HG03460 (cell line): ENCODE results near the gene DPP3.
A peak's percentile ranks its signal among the peaks of the same experiment; 100 is the strongest.
"Not testable (repeated sequence)": the region's sequence is repeated elsewhere in the genome, so short reads cannot be mapped to it uniquely, and the experiment has no call there.

ENCODE experiments used
- ATAC-seq: cut with Tn5 transposase; IDR thresholded peaks from one replicate; pipeline ENCODE4 v1.9.1; 2021; ENCODE audit not compliant: unreplicated experiment

The DPP3 gene, protein sequence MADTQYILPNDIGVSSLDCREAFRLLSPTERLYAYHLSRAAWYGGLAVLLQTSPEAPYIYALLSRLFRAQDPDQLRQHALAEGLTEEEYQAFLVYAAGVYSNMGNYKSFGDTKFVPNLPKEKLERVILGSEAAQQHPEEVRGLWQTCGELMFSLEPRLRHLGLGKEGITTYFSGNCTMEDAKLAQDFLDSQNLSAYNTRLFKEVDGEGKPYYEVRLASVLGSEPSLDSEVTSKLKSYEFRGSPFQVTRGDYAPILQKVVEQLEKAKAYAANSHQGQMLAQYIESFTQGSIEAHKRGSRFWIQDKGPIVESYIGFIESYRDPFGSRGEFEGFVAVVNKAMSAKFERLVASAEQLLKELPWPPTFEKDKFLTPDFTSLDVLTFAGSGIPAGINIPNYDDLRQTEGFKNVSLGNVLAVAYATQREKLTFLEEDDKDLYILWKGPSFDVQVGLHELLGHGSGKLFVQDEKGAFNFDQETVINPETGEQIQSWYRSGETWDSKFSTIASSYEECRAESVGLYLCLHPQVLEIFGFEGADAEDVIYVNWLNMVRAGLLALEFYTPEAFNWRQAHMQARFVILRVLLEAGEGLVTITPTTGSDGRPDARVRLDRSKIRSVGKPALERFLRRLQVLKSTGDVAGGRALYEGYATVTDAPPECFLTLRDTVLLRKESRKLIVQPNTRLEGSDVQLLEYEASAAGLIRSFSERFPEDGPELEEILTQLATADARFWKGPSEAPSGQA

DNA sequence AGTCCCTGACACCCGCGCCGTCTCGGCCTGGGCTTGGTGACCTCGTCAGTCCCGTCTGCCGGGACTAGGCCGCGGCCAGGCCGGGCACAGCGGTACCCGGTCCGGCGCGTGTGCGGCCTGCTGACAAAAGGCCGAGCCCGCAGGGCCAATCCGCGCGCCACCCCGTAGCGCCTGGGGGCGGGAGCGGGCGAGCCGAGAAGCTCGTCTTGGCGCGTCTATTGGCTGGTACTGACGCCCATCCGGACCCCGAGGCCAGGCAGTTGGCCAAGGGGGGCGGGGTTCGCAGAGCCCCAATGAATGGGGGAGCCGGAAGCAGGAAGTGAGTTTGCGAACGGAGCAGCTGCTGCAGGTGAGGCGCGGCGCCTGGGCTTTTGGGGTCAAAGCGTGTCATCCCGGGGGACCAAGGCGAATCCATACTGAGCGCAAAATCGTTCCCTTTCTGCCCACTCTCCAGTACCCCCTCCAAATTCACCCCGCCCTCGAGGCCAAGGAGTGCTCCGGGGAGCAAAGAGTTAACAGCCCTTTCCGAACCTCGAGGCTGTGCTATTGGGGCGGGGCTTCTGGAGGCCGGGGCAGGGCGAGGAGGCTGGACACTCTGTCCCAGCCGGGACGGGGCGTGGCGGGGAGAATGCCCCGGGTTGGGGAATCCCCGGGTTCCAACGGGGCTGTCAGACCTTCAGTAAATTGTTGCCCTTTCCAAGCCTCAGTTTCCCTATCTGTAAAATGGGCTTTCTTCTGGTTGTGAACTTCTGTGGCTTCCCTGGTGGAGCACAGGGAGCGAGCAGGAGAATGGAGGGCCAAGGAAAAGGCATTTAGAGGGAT, at the start of gene DPP3:
Gene DPP3, plus strand, starts transcription at position 318 of the 822 bp plus-strand sequence. CDS start 1,767 bp downstream, outside the sequence.
- ATAC-seq = peak; percentile 82

DNA sequence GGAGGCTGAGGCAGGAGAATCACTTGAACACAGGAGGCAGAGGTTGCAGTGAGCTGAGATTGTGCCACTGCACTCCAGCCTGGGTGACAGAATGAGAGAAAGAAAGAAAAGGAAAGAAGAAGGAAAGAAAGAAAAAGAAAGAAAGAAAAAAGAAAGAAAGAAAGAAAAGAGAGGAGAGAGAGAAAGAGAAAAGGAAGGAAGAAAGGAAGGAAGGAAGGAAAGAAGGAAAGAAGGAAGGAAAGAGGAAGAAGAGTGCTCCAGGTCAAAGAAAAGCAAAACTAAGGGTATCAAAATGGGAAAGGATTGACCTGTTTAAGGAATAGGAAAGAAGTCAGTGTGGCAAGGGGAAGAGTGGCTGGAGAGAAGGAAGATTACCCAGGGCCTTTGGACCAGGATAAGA, 48.9 kb upstream of the DPP3 start:
- not testable (repeated sequence) for ATAC-seq

GRCh38 chr11:66431871-66432329, 48.3 kb upstream of the DPP3 start:
- not testable (repeated sequence) for ATAC-seq

- ATAC-seq = no peak
Measured at GRCh38 chr11:66432597-66432996, 47.6 kb upstream of the DPP3 start.

- no peak for ATAC-seq
Measured at GRCh38 chr11:66437979-66438503, 42.2 kb upstream of the DPP3 start.

DNA sequence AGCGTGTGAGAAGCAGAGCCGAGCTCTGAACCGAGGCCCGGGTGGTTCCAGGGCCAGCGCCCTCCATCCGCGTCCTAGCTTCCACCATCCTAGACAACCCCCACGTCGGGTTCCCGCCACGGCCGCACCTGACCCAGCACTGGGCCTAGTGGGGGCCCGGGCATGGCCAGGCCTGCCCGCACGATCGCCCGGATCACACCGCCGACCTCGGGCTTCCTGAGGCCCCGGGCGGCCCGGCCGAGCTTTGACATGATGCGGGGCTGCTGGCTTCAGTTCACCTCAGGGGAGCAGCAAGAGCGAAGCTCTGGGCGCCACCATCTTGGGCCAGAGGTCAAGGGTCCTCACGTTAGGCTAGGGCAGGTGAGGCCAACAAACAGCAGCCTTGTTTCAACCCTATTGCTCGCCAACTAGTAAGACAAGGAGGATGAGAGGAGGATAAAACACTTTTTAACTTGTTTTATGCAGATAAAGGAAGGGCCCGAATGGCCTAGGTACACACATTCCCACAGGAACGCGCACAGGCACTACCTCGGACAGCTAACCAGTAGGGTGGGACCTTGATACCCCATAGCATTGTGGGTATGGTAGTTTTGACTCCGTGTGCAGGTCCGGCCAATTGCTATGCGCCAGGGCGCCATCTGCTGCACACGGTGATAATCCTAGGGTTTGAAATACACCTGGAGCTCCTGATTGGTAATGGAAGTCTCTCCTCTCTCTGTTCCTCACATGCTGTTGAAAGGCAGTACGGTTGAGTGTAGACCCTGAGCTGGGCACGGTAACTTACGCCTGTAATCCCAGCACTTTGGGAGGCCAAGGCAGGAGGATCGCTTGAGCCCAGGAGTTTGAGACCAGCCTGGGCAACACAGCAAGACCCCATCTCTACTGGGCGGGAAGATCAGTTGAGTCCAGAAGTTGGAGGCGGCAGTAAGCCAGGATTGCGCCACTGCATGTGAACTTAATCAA, 41.4 kb upstream of the DPP3 start, which contains the start of gene MRPL11:
Gene MRPL11, minus strand, starts transcription at position 345 of the 963 bp plus-strand sequence. Its CDS starts 94 bp downstream, at position 251.
- ATAC-seq = peak; percentile 85

DNA sequence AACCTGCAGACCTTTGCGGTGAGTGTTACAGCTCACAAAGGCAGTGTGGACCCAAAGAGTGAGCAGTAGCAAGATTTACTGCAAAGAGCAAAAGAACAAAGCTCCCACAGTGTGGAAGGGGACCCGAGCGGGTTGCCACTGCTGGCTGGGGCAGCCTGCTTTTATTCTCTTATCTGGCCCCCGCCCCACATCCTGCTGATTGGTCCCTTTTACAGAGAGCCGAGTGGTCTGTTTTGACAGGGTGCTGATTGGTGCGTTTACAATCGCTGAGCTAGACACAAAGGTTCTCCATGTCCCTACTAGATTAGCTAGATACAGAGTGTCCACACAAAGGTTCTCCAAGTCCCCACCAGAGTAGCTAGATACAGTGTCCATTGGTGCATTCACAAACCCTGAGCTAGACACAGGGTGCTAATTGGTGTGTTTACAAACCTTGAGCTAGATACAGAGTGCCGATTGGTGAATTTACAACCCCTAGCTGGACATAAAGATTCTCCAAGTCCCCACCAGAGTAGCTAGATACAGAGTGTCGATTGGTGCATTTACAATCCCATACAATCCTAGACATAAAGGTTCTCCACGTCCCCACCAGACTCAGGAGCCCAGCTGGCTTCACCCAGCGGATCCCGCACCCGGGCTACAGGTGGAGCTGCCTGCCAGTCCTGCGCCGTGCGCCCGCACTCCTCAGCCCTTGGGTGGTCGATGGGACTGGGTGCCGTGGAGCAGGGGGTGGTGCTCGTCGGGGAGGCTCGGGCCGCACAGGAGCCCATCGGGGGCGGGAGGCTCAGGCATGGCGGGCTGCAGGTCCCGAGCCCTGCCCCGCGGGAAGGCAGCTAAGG, 39.9 kb upstream of the DPP3 start:
- not testable (repeated sequence) for ATAC-seq

- not testable (repeated sequence) for ATAC-seq
Measured at GRCh38 chr11:66440940-66441282, 39.3 kb upstream of the DPP3 start.

GRCh38 chr11:66443602-66444001, 36.6 kb upstream of the DPP3 start:
- ATAC-seq = no peak

DNA sequence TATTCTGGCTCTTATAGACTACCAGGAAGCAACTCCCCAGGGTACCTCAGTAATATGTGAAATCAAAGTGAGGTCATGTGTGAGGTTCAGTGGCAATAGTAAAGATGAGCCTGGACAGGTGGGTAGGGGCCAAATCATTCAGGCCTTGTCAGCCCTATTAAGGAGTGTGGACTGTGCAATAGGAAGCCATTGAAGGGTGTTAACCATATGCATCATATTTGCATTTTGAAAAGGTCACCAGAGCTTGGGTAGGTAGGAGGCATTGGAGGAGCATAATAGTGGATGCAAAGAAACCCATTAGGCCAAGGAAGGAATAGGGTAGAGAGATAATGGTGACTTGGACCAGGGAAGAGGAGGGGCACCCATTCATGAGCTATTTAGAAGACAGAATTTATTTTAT, 33.2 kb upstream of the DPP3 start:
- no peak for ATAC-seq

GRCh38 chr11:66448523-66448922, 31.7 kb upstream of the DPP3 start:
- ATAC-seq = no peak

DNA sequence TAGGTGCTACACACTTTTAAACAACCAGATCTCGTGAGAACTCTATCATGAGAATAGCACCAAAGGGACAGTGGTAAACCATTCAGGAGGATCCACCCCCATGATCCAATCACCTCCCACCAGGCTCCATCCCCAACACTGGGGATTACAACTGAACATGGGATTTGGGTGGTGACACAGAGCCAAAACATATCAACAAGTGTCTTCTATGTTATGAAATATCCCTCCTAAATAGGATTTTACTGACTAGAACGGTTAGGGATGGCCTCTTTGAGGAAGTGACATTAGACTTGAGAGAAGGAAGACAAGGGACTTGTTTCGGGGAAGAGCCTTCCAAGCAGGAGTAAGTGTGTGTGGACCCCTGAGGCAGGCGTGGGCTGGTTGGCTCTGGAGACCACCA, 29.7 kb upstream of the DPP3 start:
- ATAC-seq = no peak

DNA sequence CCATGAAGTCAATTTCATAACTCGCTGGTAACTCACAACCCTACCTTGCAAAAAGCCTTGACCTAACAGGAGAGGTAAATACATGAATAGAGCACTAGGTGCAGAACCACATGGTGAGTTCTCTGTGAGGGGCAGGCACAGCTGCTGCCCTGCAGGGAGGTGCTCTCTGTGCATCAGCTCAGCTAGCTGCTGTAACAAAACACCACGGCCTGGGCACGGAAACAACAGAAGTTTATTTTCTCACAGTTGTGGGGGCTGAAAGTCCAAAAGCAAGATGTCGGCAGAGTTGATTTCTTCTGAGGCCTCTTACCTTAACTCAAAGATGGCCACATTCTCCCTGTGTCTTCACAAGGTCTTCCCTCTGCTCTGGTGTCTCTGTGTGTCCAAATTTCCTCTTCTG, 28.6 kb upstream of the DPP3 start:
- ATAC-seq = no peak

DNA sequence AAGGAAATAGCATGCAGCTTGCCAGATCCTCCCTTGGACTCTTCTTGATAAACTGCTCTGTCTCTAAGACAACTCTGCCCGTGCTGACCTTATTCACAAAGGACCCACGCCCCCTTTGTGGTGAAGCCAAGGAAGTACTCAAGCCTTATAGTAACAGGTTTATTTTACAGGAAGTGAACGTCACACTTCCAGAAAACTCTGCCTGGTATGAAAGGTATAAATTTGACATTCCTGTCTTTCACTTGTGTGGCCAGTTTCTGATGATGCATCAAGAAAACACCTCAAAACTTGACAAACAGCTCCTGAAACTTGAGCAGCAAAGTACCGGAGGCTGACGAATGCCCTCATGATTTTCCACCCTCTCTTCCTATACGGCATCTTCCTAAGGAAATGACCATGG, 26.0 kb upstream of the DPP3 start:
- ATAC-seq = no peak

DNA sequence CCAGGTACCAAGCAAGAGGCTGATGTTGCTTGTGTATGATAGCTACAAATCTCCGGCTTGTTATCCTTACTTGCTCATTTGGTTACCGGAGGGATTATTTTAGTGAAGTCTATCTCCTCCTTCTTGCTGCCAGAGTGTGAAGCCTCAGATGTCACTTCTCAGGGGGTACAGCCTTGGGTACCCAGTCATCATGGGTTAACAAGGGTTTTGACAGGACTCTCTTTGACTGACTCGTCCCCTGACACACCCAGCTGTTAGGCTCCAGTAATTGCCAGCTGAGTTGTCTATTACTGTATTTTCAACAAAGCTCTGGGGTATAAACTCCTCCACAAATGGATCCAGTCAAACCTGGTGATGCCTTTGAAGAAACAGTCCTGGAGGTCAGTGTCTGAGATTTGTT, 25.4 kb upstream of the DPP3 start:
- ATAC-seq = no peak

- no peak for ATAC-seq
Measured at GRCh38 chr11:66457826-66458225, 22.4 kb upstream of the DPP3 start.

- ATAC-seq = no peak
Measured at GRCh38 chr11:66459138-66459778, 21.0 kb upstream of the DPP3 start.

DNA sequence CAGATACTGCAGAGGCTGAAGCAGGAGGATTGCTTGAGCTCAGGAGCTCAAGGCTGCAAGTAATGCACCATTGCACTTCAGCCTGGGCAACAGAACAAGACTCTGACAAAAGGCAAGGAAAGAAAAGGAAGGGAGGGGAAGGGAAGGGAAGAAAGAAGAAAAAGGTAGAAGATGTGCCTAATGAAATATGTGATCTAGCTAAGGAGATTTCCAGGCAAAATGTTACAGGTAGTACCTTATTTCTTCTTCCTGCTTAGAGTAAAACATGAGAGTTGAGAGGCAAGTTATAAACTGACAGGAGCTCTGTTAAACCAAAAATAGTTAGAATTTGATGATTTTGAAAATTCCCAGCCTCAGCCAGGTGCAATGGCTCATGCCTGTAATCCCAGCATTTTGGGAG, 18.2 kb upstream of the DPP3 start:
- ATAC-seq = no peak
